Myocyte (in vitro differentiated cells): ENCODE results near the gene ZEB1. TPM values are rescaled to one million over a fixed set of nuclear protein-coding genes. Genes with fewer than 3 reads are reported as not detected.
"Not testable (repeated sequence)": the region's sequence is repeated elsewhere in the genome, so short reads cannot be mapped to it uniquely, and the experiment has no call there.

Source experiments
- DNase-seq: peaks from one replicate; pipeline ENCODE4 v3.0.0-alpha.2; 2012; ENCODE audit warnings: low read depth
- total RNA-seq: library from RNA; depleted of rRNA; stranded (reverse); fragments of >200 nt; gene quantifications from 2 replicates; pipeline ENCODE4 v1.2.3, GENCODE V29; 2014

ZEB1 gene
- total RNA-seq, 1 donor from 2014 or later: 186 TPM

DNA sequence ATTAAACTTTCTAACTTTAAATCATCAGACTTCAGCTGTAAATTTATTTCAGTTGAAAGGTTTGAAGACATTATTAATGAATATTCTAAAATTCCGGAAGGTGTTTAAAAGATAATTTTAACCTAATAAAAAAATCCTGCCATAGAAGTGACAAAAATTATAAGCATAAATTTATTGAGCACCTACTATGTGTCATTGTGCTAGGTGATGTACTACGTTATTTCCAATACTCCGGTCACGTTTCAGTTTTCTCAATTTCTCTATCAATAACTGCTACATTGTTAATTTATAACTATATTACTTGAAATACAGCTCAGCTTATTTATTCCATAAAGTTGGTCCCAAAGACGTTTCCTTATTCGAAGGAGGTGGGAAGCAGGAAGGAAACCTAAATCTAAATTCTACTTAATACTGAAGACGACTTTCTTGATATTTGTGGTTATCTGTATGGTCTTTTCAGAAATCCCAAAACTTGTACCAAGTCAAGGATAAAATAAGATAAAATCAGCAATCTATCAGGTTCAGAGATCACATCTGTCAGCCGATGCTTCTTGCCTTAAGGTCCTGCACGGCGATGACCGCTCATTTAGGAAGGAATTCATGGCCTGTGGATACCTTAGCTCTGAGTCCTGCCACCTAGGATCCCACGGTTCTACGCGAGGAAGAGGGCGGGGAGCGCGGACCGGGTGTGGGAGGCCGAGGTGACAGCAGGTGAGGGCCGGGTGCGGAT, 1.2 kb upstream of the ZEB1 start:
- no peak for DNase-seq

DNA sequence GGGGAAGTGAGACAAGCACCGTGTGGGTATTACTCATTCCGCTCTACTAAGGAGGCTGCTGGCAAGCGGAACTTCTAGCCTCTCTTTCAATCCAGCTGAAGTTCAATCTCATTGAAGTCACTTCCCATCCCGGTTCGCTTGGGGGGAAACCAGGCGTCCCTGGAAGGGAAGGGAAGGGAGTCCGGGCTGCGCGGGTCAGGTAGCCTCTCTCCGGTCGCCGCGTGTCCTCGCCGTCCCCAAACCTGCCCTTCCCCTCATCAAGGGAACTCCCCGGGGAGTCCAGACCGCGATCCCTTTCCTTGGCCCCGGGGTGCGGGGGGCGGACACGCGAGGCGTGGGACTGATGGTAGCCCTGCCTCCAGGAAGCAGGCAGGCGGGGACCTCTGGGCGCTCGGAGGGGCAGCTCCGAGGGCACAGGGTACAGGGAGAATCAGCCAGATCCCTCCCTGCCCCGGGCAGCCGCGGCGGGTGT, 598 bp upstream of the ZEB1 start:
- DNase-seq: peak; percentile 69

DNA sequence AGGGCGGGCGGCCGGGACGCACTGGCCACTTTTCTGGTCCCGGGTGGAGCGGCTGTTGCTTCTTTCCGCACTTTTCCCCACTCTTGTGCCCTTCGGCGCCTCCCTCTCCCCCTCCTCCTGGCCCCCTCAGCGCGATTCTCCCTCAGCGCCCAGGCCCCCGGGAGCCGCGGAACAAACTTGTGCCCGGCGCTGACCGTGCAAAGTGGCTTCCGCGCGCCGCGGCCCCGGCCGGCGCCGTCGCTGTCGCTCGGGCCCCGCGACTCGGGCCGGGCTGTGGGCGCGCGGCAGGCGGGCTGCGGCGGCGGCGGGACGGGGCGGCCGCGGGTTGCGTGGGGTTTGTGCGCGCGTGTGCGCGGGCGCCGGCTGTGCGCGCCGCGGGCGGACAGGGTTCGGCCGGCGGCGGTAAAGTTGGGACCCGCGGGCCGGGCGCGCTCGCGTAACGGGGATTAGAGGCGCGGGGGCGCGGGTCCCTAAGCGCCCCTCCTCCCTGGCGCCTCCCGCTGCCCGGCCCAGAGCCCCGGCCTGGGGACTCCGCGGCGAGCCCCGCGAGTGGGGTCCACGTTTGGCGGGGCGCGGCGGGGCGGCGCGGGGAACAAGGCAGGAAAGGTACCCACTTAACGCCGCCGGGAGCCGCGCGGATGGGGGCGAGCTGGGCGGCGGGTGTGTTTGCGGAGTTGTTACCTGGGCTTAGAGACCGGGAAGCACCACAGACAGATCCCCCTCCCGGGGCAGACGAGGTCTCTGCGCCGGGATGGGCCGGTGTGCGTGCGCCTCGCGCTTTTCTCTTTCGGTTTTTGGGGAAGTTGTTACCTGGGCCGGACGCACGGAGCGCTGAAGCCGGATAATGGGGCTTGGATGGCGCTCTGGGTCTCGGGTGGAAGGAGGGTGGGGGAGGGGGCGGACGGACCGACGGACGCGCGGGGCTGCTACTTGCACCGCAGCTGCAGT, 860 bp downstream of the ZEB1 start:
- DNase-seq: peak; percentile 35

DNA sequence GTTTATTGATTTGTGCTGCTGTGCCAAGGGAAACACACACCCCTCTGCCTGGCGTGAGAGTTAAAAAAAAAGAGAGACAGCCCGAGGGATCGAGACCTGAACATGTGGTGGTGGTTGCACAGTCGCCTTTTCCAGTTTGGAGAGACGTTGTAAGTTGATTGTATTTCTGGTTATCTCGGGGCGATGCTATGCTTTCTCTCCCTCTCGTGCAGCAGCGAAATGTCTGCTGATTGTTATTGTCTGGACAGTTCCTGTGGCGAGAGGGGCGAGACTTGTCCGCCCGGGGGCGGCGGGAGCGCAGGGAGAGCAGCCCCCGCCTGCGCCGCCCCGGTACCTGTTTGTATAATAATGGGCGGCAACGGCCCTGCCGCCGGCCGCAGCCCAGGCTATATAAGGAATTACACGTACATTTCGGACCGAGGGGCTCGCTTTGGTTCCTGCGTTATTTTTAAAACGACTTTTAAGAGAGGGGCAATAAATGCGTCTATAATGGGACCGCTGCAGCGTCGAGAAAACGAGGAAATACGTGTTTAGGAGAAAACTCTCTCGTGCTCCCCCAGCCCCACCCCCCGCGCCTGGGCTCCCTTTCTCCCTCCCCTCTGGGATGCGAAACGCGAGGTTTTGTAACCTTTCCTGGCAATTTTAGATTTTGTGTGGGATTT, 1.7 kb downstream of the ZEB1 start:
- DNase-seq: peak; percentile 62

DNA sequence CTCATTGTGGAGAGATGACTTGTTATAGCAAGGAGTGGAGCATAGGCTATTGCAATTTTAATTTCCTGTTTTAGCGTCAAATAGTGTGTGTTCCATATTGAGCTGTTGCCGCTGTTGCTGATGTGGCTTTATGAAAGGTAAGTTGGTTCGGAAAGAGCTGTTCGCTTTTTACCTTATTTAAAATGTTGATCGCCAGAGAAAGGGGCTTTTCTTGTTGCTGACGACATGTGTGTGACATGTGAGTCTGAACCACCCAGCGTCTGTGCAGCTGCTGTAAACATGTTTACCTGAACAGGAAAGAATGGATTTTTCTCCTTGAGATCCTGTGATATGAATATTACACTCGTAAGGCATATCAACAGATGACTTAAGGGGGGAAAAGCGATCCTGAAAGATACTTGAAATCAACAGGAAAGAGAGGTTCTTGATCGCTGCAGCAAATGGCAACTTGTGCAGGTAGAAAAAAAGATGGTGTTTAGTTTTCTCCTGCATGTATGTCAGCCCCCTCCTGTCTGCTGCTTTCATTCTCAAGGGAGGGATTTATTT, 2.5 kb downstream of the ZEB1 start:
- DNase-seq: peak; percentile 36

DNA sequence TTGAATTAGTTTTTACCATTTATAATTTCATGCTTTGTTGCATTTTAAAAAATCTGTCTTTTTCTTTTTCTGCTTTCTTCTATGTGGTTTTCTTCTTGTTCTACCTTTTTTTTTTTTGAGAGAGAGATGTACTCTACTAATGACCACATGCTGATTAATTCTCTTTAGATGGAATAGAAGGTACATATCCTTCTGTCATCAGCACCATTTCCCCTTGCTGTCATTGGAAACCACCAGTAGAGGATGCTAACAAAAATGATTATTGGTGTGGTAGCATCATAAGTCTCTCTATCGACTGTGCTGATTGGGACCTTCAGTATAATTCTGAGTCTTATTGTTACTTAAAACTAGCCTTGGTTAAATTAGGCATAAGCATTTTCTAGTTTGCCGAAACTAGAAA, 3.6 kb downstream of the ZEB1 start:
- DNase-seq: peak; percentile 33

DNA sequence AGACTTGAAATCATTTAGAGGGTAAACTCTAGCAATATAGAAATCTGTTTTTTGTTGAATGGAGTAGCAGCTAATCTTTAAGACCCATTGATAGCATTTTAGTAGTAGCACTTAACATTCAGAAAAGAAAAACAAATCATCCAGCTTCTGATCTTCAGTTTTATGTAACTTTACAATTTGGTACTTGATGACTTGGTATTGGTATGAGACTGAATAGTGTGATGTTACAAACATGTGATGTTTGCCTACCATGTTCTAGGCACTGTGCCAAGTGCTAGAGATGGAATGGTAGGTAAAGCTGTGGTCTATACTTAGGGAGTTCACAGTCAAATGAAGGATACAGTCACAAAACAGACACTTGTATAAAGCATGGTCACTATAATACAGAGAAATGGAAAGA, 21.3 kb downstream of the ZEB1 start:
- DNase-seq: peak; percentile 28

DNA sequence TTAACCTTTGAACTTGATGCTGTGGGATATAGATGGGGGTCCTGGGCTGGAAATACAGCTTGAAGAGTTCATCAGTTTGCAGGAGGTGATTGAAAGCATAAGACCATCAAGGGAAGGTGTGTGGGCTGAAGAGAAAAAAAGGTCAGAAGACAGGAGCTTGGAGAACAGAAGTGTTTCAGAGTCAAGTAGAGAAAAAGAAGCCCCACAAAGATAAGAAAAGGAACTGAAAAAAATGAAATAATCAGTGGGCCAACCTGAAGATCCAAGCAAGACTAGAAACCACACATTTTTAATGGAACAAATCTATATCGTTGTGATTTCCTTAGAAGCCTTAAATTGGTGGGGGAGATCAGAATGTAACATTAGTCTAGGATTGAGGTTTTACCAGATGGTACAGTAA, 22.5 kb downstream of the ZEB1 start:
- DNase-seq: no peak

DNA sequence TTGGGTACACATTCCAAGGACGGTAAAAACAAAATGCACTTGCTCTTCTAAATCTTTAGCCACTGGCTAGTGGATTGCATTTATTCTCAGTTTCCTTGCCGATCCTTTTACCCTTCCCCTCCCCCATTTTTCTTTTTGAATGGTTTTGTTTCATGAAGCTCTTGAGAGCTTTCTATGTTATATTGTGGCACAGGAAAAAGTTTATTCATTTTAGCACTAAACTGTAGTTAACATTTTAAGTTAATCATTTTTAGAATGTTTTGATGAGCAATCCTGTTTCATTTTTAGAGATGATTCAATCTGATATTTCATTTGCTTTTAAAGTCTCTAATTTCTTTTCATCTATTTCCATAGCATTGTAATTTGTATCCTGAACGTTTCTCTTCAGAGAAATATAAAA, 24.0 kb downstream of the ZEB1 start:
- DNase-seq: no peak

DNA sequence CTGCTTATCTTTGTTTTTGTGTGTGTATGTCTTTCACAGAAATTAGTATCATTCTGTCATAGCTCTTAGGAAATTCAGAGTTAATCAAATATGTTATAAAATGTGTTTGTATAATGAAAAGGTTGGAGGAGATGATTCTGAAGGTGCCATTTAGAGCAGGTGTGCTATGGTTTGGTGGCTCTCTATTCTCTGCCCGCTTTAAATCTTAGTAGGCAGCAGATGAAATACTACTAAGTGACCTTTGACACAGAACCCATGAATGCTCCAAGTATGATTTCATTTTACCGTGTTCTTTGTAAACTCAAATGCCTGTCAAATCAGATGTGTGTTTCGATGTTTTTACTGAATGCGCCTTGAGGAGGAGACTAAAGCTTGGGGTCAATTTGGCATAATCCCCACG, 24.5 kb downstream of the ZEB1 start:
- no peak for DNase-seq

DNA sequence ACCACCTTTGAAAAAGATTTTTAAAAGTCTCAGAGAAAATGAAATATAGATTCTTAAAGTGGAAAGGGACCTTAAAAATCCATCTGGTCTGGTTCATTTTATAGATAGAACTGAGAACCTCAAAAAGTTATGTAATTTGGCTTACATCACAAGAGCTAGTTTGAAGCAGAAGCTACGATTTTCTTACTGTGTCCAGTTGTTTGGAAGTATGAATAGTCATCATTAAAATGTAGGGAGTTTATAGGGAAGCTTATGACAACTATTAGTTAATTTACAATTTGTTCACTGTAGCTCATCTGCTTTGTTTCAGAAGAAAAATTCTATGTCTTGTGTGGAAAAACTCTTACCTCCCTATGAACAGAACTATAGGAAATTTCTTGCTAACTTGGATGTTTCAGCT, 26.9 kb downstream of the ZEB1 start:
- no peak for DNase-seq

DNA sequence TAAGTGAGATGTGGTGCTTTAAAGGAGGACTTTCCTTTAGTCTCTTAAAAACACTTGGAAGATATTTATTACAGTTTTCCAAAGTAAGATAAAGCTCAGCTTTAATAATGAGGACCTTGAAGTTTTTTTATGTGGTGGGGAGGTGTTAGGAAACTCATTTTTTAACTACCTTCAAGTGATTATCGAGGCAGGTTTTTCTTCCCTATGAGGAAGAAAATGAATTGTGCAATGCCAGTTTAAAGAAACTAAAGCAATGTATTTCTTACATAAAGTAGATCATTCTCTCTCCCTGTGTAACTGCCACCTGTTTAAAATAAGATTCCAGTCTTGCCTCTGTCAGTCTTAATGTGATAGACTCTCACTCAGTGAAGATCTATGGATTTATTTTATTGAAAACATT, 27.9 kb downstream of the ZEB1 start:
- DNase-seq: no peak

DNA sequence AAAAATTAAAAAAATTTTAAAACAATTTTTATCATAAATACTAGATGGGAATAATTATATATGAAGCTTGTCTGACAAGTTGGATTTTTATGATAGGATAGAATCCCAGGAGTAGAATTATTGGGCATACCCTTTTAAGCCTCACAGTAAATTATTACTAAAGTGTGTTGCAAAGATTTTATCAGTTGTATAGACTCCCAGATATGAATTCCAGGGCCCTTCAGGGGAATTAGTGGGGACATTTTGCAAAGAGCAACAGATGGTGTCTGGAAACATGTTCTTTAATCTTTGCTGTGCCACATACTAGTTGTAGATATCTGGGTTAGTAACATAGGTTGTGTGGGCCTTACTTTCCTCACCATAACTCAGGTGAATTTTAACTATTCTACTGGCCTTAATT, 28.7 kb downstream of the ZEB1 start:
- DNase-seq: no peak

DNA sequence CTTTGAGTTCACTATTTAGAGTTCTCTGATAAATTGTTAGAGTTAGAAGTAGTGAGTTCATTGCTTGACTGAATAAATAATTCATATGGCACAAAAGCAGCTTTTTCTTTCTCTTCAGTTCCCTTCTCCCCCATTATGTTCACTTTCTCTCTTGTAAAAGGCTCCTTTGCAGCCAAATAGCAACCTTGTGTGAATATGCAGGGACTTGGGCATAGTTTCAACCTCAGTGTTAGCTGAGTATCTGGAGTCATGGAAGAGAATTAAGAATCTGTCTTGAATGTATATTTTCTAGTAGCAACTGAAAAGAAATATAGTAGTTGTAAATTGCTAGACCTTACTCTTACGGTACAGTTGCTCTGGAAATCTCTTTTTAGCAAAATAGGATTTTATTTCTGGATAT, 31.9 kb downstream of the ZEB1 start:
- DNase-seq: no peak

DNA sequence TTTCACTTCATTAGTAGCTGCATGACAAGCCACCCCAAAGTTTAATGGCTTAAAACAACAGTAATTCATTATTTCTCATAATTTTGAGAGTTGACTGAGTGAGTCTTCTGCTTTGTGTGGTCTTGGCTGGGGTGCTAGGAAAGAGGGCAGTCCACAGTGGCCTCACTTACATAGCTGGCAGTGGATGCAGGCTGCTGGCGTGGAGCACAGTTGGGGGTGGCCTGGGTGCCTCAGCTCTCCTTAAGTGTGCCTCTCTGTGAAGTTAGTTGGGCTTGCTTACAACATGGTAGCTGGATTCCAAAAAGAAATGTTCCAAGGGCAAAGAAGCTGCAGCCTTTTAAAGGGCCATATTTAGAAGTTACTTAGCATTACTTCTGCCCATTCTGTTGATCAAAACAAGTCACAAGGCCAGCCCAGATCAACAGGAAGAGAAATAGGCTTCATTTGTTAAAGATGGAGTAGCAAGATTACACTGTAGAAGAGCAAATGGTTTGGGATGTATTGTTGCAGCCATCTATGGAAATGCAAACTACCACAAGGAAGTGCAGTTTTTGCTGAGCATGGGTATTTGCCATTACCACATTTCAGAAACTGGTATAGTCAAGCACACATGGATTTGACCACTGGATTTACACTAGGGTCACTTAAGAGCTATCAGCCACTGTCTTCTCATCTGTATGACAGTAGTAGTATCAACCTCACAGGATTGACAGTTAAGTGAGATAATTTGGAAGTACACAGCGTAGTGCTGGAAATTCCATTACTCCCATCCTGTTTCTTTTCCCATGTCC, 33.6 kb downstream of the ZEB1 start:
- no peak for DNase-seq

DNA sequence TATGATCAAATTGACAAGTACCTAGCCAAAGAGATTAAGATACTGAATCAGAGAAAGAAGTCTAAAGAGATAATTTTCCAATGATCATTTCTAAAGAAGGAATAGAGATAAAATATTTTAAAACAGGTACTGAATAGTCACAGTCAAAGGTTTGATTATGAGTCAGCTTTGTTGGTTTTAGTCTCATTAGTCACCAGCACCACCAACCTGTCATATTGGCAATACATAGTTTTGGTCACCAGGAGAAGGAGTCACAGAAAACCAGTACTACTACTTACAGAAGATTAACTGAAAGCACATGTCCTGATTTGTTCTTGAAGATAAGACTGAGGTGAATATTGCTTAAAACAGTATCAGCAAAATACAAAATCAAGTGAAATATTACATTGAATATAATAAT, 34.6 kb downstream of the ZEB1 start:
- DNase-seq: peak; percentile 40

DNA sequence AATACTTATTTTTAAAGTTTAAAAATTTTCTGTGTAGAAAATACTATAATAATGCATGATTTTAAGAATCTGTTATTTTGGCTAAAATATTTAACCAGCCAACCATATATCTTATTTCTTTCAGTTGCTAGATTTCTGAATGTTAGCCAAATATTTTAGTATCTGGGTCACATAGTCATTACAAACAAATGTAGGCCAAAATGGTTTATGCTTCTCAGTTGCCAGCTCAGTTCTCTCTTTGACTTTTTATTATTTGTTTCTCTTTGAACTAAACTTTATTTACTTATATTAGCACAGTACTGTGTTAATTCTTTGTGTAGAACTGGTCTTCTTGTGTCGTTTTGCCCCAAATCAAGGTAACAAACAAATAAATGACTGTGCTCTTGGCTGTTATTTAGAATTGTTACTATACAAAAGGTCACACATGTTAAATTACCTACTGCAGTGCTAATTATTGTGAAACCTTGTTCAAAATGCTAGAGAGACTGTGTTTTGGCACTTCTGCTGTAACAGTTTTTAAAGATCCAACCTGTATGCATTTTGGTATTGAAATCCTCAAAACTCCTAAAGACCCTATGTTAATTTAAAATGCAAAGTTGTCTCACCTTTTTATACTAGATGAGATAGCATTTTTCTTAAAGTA, 39.8 kb downstream of the ZEB1 start:
- DNase-seq: peak; percentile 26

DNA sequence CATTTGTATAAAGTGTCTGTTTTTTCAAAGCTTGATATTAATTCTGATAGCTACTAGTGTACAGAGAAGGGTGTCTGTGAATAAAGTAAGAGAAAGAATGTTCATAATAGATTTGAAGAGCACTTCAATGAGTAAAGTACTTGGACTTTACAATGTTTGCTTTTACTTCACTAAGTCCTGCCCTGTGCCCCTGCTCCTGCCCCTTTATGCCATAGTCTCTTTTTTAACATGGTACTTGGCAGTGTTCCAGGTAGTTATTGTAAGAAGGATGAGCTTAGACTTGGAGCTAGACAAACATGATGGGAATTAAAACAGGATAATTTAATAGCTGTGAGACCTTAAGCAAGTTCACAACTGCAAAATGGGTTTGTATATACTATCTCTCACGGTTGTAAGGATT, 41.0 kb downstream of the ZEB1 start:
- peak; percentile 38 for DNase-seq

DNA sequence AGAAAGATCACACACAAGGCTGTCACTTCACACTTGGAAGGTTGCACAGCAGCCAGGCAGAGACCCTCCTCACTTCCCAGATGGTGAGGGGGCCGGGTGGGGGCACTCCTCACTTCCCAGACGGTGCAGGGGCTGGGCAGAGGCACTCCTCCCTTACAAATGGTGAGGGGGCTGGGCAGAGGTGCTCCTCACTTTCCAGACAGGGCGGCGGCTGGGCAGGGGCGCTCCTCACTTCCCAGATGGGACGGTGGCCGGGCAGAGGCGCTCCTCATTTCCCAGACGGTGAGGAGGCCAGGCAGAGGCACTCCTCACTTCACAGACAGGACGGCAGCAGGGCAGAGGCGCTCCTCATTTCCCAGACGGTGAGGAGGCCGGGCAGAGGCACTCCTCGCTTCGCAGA, 42.5 kb downstream of the ZEB1 start:
- not testable (repeated sequence) for DNase-seq

DNA sequence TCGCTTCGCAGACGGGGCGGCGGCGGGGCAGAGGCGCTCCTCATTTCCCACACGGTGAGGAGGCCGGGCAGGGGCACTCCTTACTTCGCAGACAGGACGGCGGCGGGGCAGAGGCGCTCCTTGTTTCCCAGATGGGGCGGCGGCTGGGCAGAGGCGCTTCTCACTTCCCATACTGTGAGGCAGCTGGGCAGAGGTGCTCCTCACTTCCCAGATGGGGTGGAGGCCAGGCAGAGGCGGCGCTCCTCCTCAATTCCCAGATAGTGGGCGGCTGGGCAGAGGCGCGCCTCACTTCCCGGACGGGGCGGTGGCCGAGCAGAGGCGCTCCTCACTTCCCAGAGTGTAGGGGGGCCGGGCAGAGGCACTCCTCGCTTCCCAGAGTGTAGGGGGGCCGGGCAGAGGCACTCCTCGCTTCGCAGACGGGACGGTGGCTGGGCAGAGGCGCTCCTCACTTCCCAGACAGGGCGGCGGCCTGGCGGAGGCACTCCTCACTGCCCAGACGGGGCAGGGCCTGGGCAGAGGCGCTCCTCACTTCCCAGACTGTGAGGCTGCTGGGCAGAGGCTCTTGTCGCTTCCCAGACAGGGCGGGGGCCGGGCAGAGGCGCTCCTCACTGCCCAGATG, 43.1 kb downstream of the ZEB1 start:
- no peak for DNase-seq
